H1 (cell line): ENCODE results near the gene SCN7A. TPM values are rescaled to one million over a fixed set of nuclear protein-coding genes. Genes with fewer than 3 reads are reported as not detected.

Experiments used
- CTCF ChIA-PET: fragments of 300-600 bp; sonication (Branson Sonifier 250); formaldehyde crosslinking; loops from one replicate; lab custom pipeline; 2021; ENCODE audit not compliant: partially characterized antibody; lab: Charles Lee
- POLR2A ChIA-PET: fragments of 300-600 bp; sonication (Branson Sonifier 250); formaldehyde crosslinking; loops from one replicate; lab custom pipeline; 2021; ENCODE audit warnings: inconsistent platforms; ENCODE audit not compliant: partially characterized antibody; lab: Charles Lee
- DNase-seq, 2 experiments: peaks; one replicate each; pipeline versions ENCODE4 v3.0.0 to v3.0.0-alpha.2; 2010 to 2022; ENCODE audit warnings: low spot score in 2 of 2, low read depth in 1 of 2, mixed read lengths in 1 of 2
- FAIRE-seq: peaks from 2 replicates; lab custom pipeline; 2011; peaks lifted over from hg19 to GRCh38; lab: Jason Lieb, UNC
- H2AFZ ChIP-seq: 2 replicates; pipeline ENCODE4 v1.8.1; 2012; ENCODE audit warnings: low read length, inconsistent platforms
- H2AK5ac ChIP-seq: 2 replicates; pipeline ENCODE4 v1.6.1; 2013; ENCODE audit warnings: low read depth, low read length
- H2BK120ac ChIP-seq: replicated peaks from 2 replicates; pipeline ENCODE3; 2013; ENCODE audit warnings: low read depth, low read length, inconsistent platforms
- H2BK12ac ChIP-seq: 2 replicates; pipeline ENCODE4 v1.6.1; 2013; ENCODE audit warnings: low read depth, low read length
- H2BK15ac ChIP-seq: 2 replicates; pipeline ENCODE4 v1.6.1; 2013; ENCODE audit warnings: low read length
- H2BK20ac ChIP-seq: 2 replicates; pipeline ENCODE4 v1.6.1; 2013; ENCODE audit warnings: low read length
- H2BK5ac ChIP-seq: 2 replicates; pipeline ENCODE4 v1.6.1; 2013; ENCODE audit warnings: low read depth, low read length
- H3K14ac ChIP-seq: 2 replicates; pipeline ENCODE4 v1.6.1; 2013; ENCODE audit warnings: inconsistent platforms; ENCODE audit not compliant: insufficient read length
- H3K18ac ChIP-seq: 2 replicates; pipeline ENCODE4 v1.6.1; 2013; ENCODE audit warnings: low read length; ENCODE audit errors: extremely low read depth
- H3K23ac ChIP-seq: 2 replicates; pipeline ENCODE4 v1.6.1; 2013; ENCODE audit warnings: inconsistent platforms; ENCODE audit not compliant: insufficient read length
- H3K23me2 ChIP-seq: 2 replicates; pipeline ENCODE4 v1.6.1; 2013; ENCODE audit warnings: low read depth, low read length
- H3K27ac ChIP-seq: 2 replicates; pipeline ENCODE4 v1.6.1; 2011; ENCODE audit warnings: low read depth, low read length, inconsistent platforms
- H3K27me3 ChIP-seq, 4 experiments: replicated peaks in 1 of 4; 1 replicate in 1 of 4; 2 replicates in 3 of 4; pipeline versions ENCODE4 v1.6.1 to v1.8.1; 2011 to 2013; ENCODE audit warnings: low read length in 3 of 4, mild to moderate bottlenecking in 3 of 4, inconsistent platforms in 2 of 4, mixed read lengths in 2 of 4, moderate library complexity in 1 of 4; ENCODE audit not compliant: control insufficient read depth in 3 of 4, insufficient read depth in 3 of 4; ENCODE audit errors: extremely low read depth in 1 of 4
- H3K36me3 ChIP-seq, 4 experiments: 2 replicates each; pipeline versions ENCODE4 v1.6.1 to v1.8.1; 2011 to 2013; ENCODE audit warnings: mild to moderate bottlenecking in 4 of 4, low read length in 3 of 4, moderate library complexity in 2 of 4, control low read depth in 1 of 4, inconsistent platforms in 1 of 4; ENCODE audit not compliant: insufficient read depth in 4 of 4, control insufficient read depth in 2 of 4
- H3K4ac ChIP-seq: replicated peaks from 2 replicates; pipeline ENCODE3; 2013; ENCODE audit warnings: low read length, low read depth, mixed read lengths, inconsistent platforms; ENCODE audit not compliant: insufficient read length
- H3K4me1 ChIP-seq, 4 experiments: replicated peaks in 1 of 4; 1 replicate in 1 of 4; 2 replicates in 3 of 4; pipeline versions ENCODE4 v1.6.1 to v1.8.1; 2011 to 2013; ENCODE audit warnings: low read length in 3 of 4, inconsistent platforms in 2 of 4, mixed read lengths in 1 of 4; ENCODE audit not compliant: insufficient read depth in 4 of 4, control insufficient read depth in 3 of 4
- H3K4me2 ChIP-seq, 2 experiments: 2 replicates each; pipeline versions ENCODE4 v1.6.1 to v1.8.1; 2011 to 2013; ENCODE audit warnings: low read depth in 2 of 2, low read length in 2 of 2, control low read depth in 1 of 2, inconsistent platforms in 1 of 2, mild to moderate bottlenecking in 1 of 2; ENCODE audit not compliant: insufficient read depth in 1 of 2
- H3K4me3 ChIP-seq, 4 experiments: fragments of 200-600, 300-600 bp in 1 of 4; sonication (generic), shearing (Covaris generic), sonication (Bioruptor Twin) in 1 of 4; 2 replicates each; pipeline versions ENCODE4 v1.5.1 to v1.8.1; 2011 to 2016; ENCODE audit warnings: low read length in 4 of 4, low read depth in 3 of 4, control low read depth in 2 of 4, inconsistent platforms in 2 of 4, mild to moderate bottlenecking in 2 of 4, mixed read lengths in 1 of 4, moderate library complexity in 1 of 4; ENCODE audit not compliant: insufficient read depth in 2 of 4; ENCODE audit errors: extremely low read depth in 1 of 4
- H3K56ac ChIP-seq: replicated peaks from 2 replicates; pipeline ENCODE3; 2013; ENCODE audit warnings: low read depth, mild to moderate bottlenecking, mixed read lengths, low read length, inconsistent platforms; ENCODE audit not compliant: insufficient read length
- H3K79me1 ChIP-seq: 2 replicates; pipeline ENCODE4 v1.6.1; 2013; ENCODE audit warnings: low read depth, low read length, control low read depth
- H3K79me2 ChIP-seq, 2 experiments: 2 replicates each; pipeline versions ENCODE4 v1.6.1 to v1.8.1; 2012 to 2013; ENCODE audit warnings: low read length in 2 of 2, mild to moderate bottlenecking in 2 of 2, inconsistent platforms in 1 of 2; ENCODE audit not compliant: insufficient read depth in 2 of 2, control insufficient read depth in 1 of 2
- H3K9ac ChIP-seq, 4 experiments: replicated peaks in 1 of 4; 1 replicate in 1 of 4; 2 replicates in 3 of 4; pipeline versions ENCODE4 v1.6.1 to v1.8.1; 2011 to 2013; ENCODE audit warnings: low read depth in 3 of 4, low read length in 3 of 4, control low read depth in 2 of 4, mild to moderate bottlenecking in 2 of 4, moderate library complexity in 2 of 4, inconsistent platforms in 1 of 4; ENCODE audit errors: extremely low read depth in 1 of 4
- H3K9me3 ChIP-seq, 2 experiments: 2 replicates each; pipeline versions ENCODE4 v1.6.1 to v1.8.1; 2012 to 2013; ENCODE audit warnings: mild to moderate bottlenecking in 2 of 2, moderate library complexity in 2 of 2, control low read depth in 1 of 2, inconsistent platforms in 1 of 2, low read depth in 1 of 2, low read length in 1 of 2, mixed read lengths in 1 of 2; ENCODE audit not compliant: insufficient read depth in 2 of 2
- H4K20me1 ChIP-seq, 2 experiments: replicated peaks in 1 of 2; 2 replicates each; pipeline versions ENCODE3 to v1.8.1; 2011 to 2013; ENCODE audit warnings: inconsistent platforms in 2 of 2, low read length in 2 of 2, mild to moderate bottlenecking in 1 of 2; ENCODE audit not compliant: insufficient read depth in 2 of 2, control insufficient read depth in 1 of 2
- H4K5ac ChIP-seq: 2 replicates; pipeline ENCODE4 v1.6.1; 2013; ENCODE audit warnings: low read length, low read depth, mixed read lengths, inconsistent platforms; ENCODE audit not compliant: insufficient read length
- H4K8ac ChIP-seq: 2 replicates; pipeline ENCODE4 v1.8.0; 2013; ENCODE audit warnings: mild to moderate bottlenecking, moderate library complexity, low read length, inconsistent platforms; ENCODE audit not compliant: insufficient read depth; ENCODE audit errors: extremely low read depth
- H4K91ac ChIP-seq: replicated peaks from 2 replicates; pipeline ENCODE3; 2013; ENCODE audit warnings: low read length, mixed read lengths, inconsistent platforms; ENCODE audit not compliant: insufficient read length
- ATF3 ChIP-seq: IDR thresholded peaks from 2 replicates; pipeline ENCODE4 v1.6.1; 2011; ENCODE audit warnings: low read depth, mild to moderate bottlenecking, low read length; ENCODE audit not compliant: insufficient read depth
- CHD2 ChIP-seq: IDR thresholded peaks from 2 replicates; pipeline ENCODE4 v1.6.1; 2012; ENCODE audit warnings: low read length, improper control_type of control experiment
- EGR1 ChIP-seq: IDR thresholded peaks from 2 replicates; pipeline ENCODE4 v1.6.1; 2011; ENCODE audit warnings: low read depth, low read length, borderline replicate concordance
- EP300 ChIP-seq, 2 experiments: IDR thresholded peaks; 1 replicate in 1 of 2; 2 replicates in 1 of 2; pipeline ENCODE4 v1.6.1; 2011 to 2012; ENCODE audit warnings: low read depth in 2 of 2, low read length in 2 of 2, mild to moderate bottlenecking in 2 of 2, borderline replicate concordance in 1 of 2, inconsistent platforms in 1 of 2, moderate library complexity in 1 of 2
- JUND ChIP-seq: IDR thresholded peaks from 2 replicates; pipeline ENCODE4 v1.6.1; 2011; ENCODE audit warnings: mild to moderate bottlenecking, improper control_type of control experiment, low read length
- MAFK ChIP-seq: IDR thresholded peaks from 2 replicates; pipeline ENCODE4 v1.6.1; 2012; ENCODE audit warnings: low read depth, mild to moderate bottlenecking, improper control_type of control experiment, low read length
- MAX ChIP-seq: IDR thresholded peaks from 2 replicates; pipeline ENCODE4 v1.6.1; 2012; ENCODE audit warnings: inconsistent platforms
- NRF1 ChIP-seq: IDR thresholded peaks from 2 replicates; pipeline ENCODE4 v1.6.1; 2011; ENCODE audit warnings: mild to moderate bottlenecking, low read depth, low read length, improper control_type of control experiment
- SP4 ChIP-seq: IDR thresholded peaks from 2 replicates; pipeline ENCODE4 v1.6.1; 2012; ENCODE audit warnings: low read length, inconsistent platforms
- TAF1 ChIP-seq: IDR thresholded peaks from 2 replicates; pipeline ENCODE4 v1.6.1; 2011; ENCODE audit warnings: mild to moderate bottlenecking, low read depth, low read length
- TAF7 ChIP-seq: optimal IDR thresholded peaks from 2 replicates; pipeline ENCODE3; 2011; ENCODE audit warnings: low read depth, mild to moderate bottlenecking, inconsistent platforms, low read length, moderate library complexity, borderline replicate concordance
- TEAD4 ChIP-seq: IDR thresholded peaks from 2 replicates; pipeline ENCODE4 v1.6.1; 2012; ENCODE audit warnings: low read depth, low read length, inconsistent platforms, mixed read lengths
- ZNF274 ChIP-seq: IDR thresholded peaks from 2 replicates; pipeline ENCODE4 v1.7.0; 2012; ENCODE audit warnings: low read length, borderline replicate concordance; ENCODE audit errors: extremely low read depth
- WGBS, 2 experiments: shearing (Covaris generic) in 1 of 2; methylation state at CpG; one replicate each; pipeline versions ENCODE4 v1.1.6 to v1.1.7; 2013 to 2015; ENCODE audit warnings: low lambda C conversion rate in 2 of 2, mixed read lengths in 2 of 2, inconsistent platforms in 1 of 2, low coverage in 1 of 2, missing lambda C conversion rate in 1 of 2; ENCODE audit not compliant: insufficient replicate concordance in 2 of 2, insufficient coverage in 1 of 2, insufficient read length in 1 of 2; ENCODE audit errors: extremely low coverage in 1 of 2, missing lambda C conversion rate in 1 of 2; 5-methylcytosine and 5-hydroxymethylcytosine counted together
- polyA plus RNA-seq, 7 experiments: library from polyadenylated mRNA; depleted of rRNA in 3 of 7; stranded (reverse) in 5 of 7; unstranded in 2 of 7; fragments of >200 nt in 5 of 7; fragments of 200-250 nt in 2 of 7; gene quantifications; 1 replicate in 5 of 7; 2 replicates in 1 of 7; 4 replicates in 1 of 7; pipeline versions ENCODE4 v1.2.1 to v1.2.3, GENCODE V29; 2011 to 2013; ENCODE audit warnings: missing spikeins in 2 of 7, mixed read lengths in 2 of 7
- total RNA-seq: library from RNA; stranded (reverse); fragmentation: NEBNext Ultra II Directional; extraction: Animal tissue kit (Norgen Biotek cat#: 25700); gene quantifications from 2 replicates; pipeline ENCODE4 v1.2.1, GENCODE V29; 2021

SCN7A gene
- total and polyA plus RNA-seq, 2 of the 8 experiments (the other 6 are each of a cell fraction or from before 2014, with no cell fraction given): 0.09 to 0.19 TPM

GRCh38 chr2:166521155-166521554, 27.1 kb upstream of the SCN7A start:
- Histone ChIP-seq H2BK20ac (no peak overlapping the region), H3K79me2 (no peaks in the 10 kb centered on the region), H3K27ac (no peak overlapping the region), H2AFZ (0 out of 2 replicates have a peak overlapping the region, but pooled peaks have one; percentile 2), H3K9ac (no peak overlapping the region), H3K23me2 (no peaks in the 10 kb centered on the region; the same call in 1 of the 2 replicates), H4K8ac (no peak overlapping the region), H3K4me3 (no peak overlapping the region), H4K20me1 (no peaks in the 10 kb centered on the region), H3K36me3 (no peaks in the 10 kb centered on the region), H2AK5ac (no peak overlapping the region), H3K14ac (no peak overlapping the region), H3K4me1 (peaks cover 0 to 4% (median 0%) of the 10 kb centered on the region in 4 experiments; a peak in 1 of 7 replicates), H2BK15ac (no peak overlapping the region), H3K79me1 (no peaks in the 10 kb centered on the region), H2BK5ac (no peak overlapping the region), H4K5ac (no peak overlapping the region), H3K9me3 (no peaks in the 10 kb centered on the region), H3K27me3 (no peaks in the 10 kb centered on the region), H3K4me2 (no peak overlapping the region), H2BK120ac (no peak overlapping the region), H3K18ac (no peak overlapping the region), H3K56ac (no peak overlapping the region), H3K4ac (no peak overlapping the region), H3K23ac (no peak overlapping the region), H4K91ac (no peak overlapping the region), H2BK12ac (no peak overlapping the region)
- CTCF ChIA-PET: interaction anchor here (1.2 to 2.1 kb wide), 2 partner anchors 10 to 16 kb away, joined by 5 read pairs; no protein-coding TSS in a partner anchor
- WGBS, 2 experiments: 92% methylated on average over 3 of the region's 3 CpGs; no CpG with 5 or more reads in 1 of the 2 experiments
- no peak for TF ChIP-seq TEAD4
- TF ChIP-seq TAF1: no peak
- TF ChIP-seq EP300 (IDR thresholded peaks at IDR 0.05; ENCODE audit: borderline replicate concordance in 1 of 2, low read depth in 2 of 2, low read length in 2 of 2): no peak
- no peak for TF ChIP-seq MAFK
- TF ChIP-seq ATF3: no peak
- no peak for TF ChIP-seq CHD2
- TF ChIP-seq SP4: no peak
- TF ChIP-seq EGR1: no peak
- no peak for TF ChIP-seq NRF1
- TF ChIP-seq TAF7: no peak
- TF ChIP-seq MAX: no peak
- TF ChIP-seq ZNF274: no peak
- TF ChIP-seq JUND: no peak
- DNase-seq (no peak), FAIRE-seq (no peak)
- POLR2A ChIA-PET: no interaction called here
